ENCODE results near the gene ATF4. TPM values are rescaled to one million over a fixed set of nuclear protein-coding genes. Genes with fewer than 3 reads are reported as not detected.

The ATF4 gene
- total and polyA plus RNA-seq, 2 of the 8 experiments (the other 6 are each of a cell fraction or from before 2014, with no cell fraction given) = 553 to 704 TPM

GRCh38 chr22:39567135-39567946 is 47.0 kb downstream of the ATF4 start:
- Histone ChIP-seq H3K9ac (replicated peaks in 1 of 4; ENCODE audit: extremely low read depth in 1 of 4, low read depth in 3 of 4, low read length in 3 of 4) (no peak overlapping the region), H3K18ac (ENCODE audit: extremely low read depth, low read length) (no peak overlapping the region; the same call in 1 of the 2 replicates), H3K9me3 (ENCODE audit: insufficient read depth in 2 of 2, low read depth in 1 of 2, low read length in 1 of 2) (peaks cover 0 to 7% of the 10 kb centered on the region in 2 experiments; a peak in 1 of 4 replicates), H4K91ac (replicated peaks; ENCODE audit: insufficient read length, low read length) (no peak overlapping the region), H4K20me1 (replicated peaks in 1 of 2; ENCODE audit: control insufficient read depth in 1 of 2, insufficient read depth in 2 of 2, low read length in 2 of 2) (peaks cover 0 to 20% of the 10 kb centered on the region in 2 experiments), H3K4me1 (replicated peaks in 1 of 4; ENCODE audit: control insufficient read depth in 3 of 4, insufficient read depth in 4 of 4, low read length in 3 of 4) (0 out of 7 replicates have a peak, but pooled peaks cover 0 to 4% (median 0%) of the 10 kb centered on the region in 4 experiments), H3K4me2 (ENCODE audit: insufficient read depth in 1 of 2, low read depth in 2 of 2, low read length in 2 of 2) (no peak overlapping the region), H2BK5ac (ENCODE audit: low read depth, low read length) (no peak overlapping the region), H2AFZ (ENCODE audit: low read length) (0 out of 2 replicates have a peak overlapping the region, but pooled peaks have one; percentile 6), H4K8ac (ENCODE audit: extremely low read depth, insufficient read depth, low read length) (peak overlapping the region; percentile 15; the same call in 1 of the 2 replicates), H3K4ac (replicated peaks; ENCODE audit: insufficient read length, low read depth, low read length) (no peak overlapping the region), H3K27ac (ENCODE audit: low read depth, low read length) (no peak overlapping the region), H3K14ac (ENCODE audit: insufficient read length) (no peak overlapping the region), H3K56ac (replicated peaks; ENCODE audit: insufficient read length, low read depth, low read length) (no peak overlapping the region), H3K23me2 (ENCODE audit: low read depth, low read length) (peaks cover 19% of the 10 kb centered on the region; the same call in 1 of the 2 replicates), H3K79me2 (ENCODE audit: control insufficient read depth in 1 of 2, insufficient read depth in 2 of 2, low read length in 2 of 2) (peaks cover 0 to 4% of the 10 kb centered on the region in 2 experiments; a peak in 2 of 4 replicates), H2BK12ac (ENCODE audit: low read depth, low read length) (no peak overlapping the region), H2BK120ac (replicated peaks; ENCODE audit: low read depth, low read length) (no peak overlapping the region), H2AK5ac (ENCODE audit: low read depth, low read length) (no peak overlapping the region), H3K23ac (ENCODE audit: insufficient read length) (no peak overlapping the region), H3K36me3 (ENCODE audit: control insufficient read depth in 2 of 4, insufficient read depth in 4 of 4, low read length in 3 of 4) (no peaks in the 10 kb centered on the region; a peak in 1 of 8 replicates), H2BK20ac (ENCODE audit: low read length) (no peak overlapping the region), H2BK15ac (ENCODE audit: low read length) (no peak overlapping the region), H3K4me3 (ENCODE audit: extremely low read depth in 1 of 4, insufficient read depth in 2 of 4, low read depth in 3 of 4, low read length in 4 of 4) (no peak overlapping the region), H4K5ac (ENCODE audit: insufficient read length, low read depth, low read length) (no peak overlapping the region), H3K27me3 (replicated peaks in 1 of 4; ENCODE audit: control insufficient read depth in 3 of 4, extremely low read depth in 1 of 4, insufficient read depth in 3 of 4, low read length in 3 of 4) (peaks cover 0 to 6% (median 0%) of the 10 kb centered on the region in 4 experiments; a peak in 2 of 7 replicates), H3K79me1 (ENCODE audit: low read depth, low read length) (peaks cover 9% of the 10 kb centered on the region; the same call in 1 of the 2 replicates)
- FAIRE-seq (no peak), DNase-seq (ENCODE audit: low read depth in 1 of 2, low spot score in 2 of 2) (no peak)
- TF ChIP-seq KDM1A (IDR thresholded peaks at IDR 0.05; ENCODE audit: borderline replicate concordance, low read length) (no peak), RAD21 (IDR thresholded peaks at IDR 0.05 in 1 of 2, conservative IDR thresholded peaks at IDR 0.05 in 1 of 2; ENCODE audit: low read depth in 2 of 2, low read length in 2 of 2) (peak in 1 of 2 experiments; percentile 10; a peak in 1 of 4 replicates)
- ChIA-PET POLR2A (ENCODE audit: partially characterized antibody) (interaction anchor here (1.5 kb wide), 1 partner anchor 32 kb away, joined by 3 read pairs; no protein-coding TSS in a partner anchor), CTCF (ENCODE audit: partially characterized antibody) (interaction anchor here (0.6 to 1.4 kb wide), 4 partner anchors 23 to 78 kb away, joined by 3 read pairs; no protein-coding TSS in a partner anchor)
- 81% methylated on average over 14 of the region's 14 CpGs; no CpG with 5 or more reads in 1 of the 2 experiments for WGBS, 2 experiments (ENCODE audit: extremely low coverage in 1 of 2, insufficient coverage in 1 of 2, insufficient read length in 1 of 2, insufficient replicate concordance in 2 of 2, low coverage in 1 of 2, low lambda C conversion rate in 2 of 2, missing lambda C conversion rate in 1 of 2)

Measured in H1 (cell line).